Tibial nerve (tissue), 4 donors: ENCODE measurements around the gene SUPT3H. TPM values are rescaled to one million over a fixed set of nuclear protein-coding genes. Genes with fewer than 3 reads are reported as not detected.

Source experiments
- DNase-seq, 2 donors: peaks; one replicate each; pipeline ENCODE4 v3.0.0-alpha.2; 2019; ENCODE audit warnings: low spot score in 2 of 2
- H3K27ac ChIP-seq, 4 donors: fragments of 200-600 bp; sonication (generic) in 3 of 4; one replicate each; pipeline ENCODE4 v1.5.1; 2017 to 2019; ENCODE audit warnings: mild to moderate bottlenecking in 1 of 4
- H3K27me3 ChIP-seq, 2 donors: fragments of 200-600 bp; sonication (generic) in 1 of 2; one replicate each; pipeline versions ENCODE4 v1.5.1 to v1.6.0; 2017 to 2019
- H3K36me3 ChIP-seq, 3 donors: fragments of 200-600 bp; sonication (generic); one replicate each; pipeline ENCODE4 v1.5.1; 2018 to 2019
- H3K4me1 ChIP-seq, 4 donors: fragments of 200-600 bp; sonication (generic) in 3 of 4; one replicate each; pipeline ENCODE4 v1.5.1; 2017 to 2019
- H3K4me3 ChIP-seq, 4 donors: fragments of 200-600 bp; sonication (generic) in 3 of 4; one replicate each; pipeline ENCODE4 v1.5.1; 2017 to 2019; ENCODE audit warnings: mild to moderate bottlenecking in 1 of 4, moderate library complexity in 1 of 4
- H3K9me3 ChIP-seq, 4 donors: fragments of 200-600 bp; sonication (generic) in 3 of 4; one replicate each; pipeline ENCODE4 v1.5.1; 2017 to 2019
- EP300 ChIP-seq, 2 donors: sonication (generic); formaldehyde crosslinking; IDR thresholded peaks; one replicate each; pipeline ENCODE4 v1.6.1; 2017; ENCODE audit warnings: antibody characterized with exemption in 2 of 2, mild to moderate bottlenecking in 1 of 2
- POLR2A ChIP-seq, 2 donors: fragments of 450-650 bp; IDR thresholded peaks; one replicate each; pipeline ENCODE4 v1.6.1; 2017; ENCODE audit warnings: antibody characterized with exemption in 2 of 2, mild to moderate bottlenecking in 2 of 2, moderate library complexity in 2 of 2
- WGBS, 2 donors: methylation state at CpG; one replicate each; pipeline ENCODE4 v1.1.5; 2018; 5-methylcytosine and 5-hydroxymethylcytosine counted together
- total RNA-seq, 4 donors: library from RNA; depleted of rRNA; stranded (reverse); fragments of >200 nt; gene quantifications; one replicate each; pipeline ENCODE4 v1.1.0, GENCODE V29; 2016
- TF ChIP-seq, protein P1 (sequence below), 5 experiments: fragments of 200-600 bp in 3 of 5; fragments of 450-650 bp in 2 of 5; sonication (generic) in 3 of 5; IDR thresholded peaks; one replicate each; pipeline ENCODE4 v1.5.1; 2016 to 2019; ENCODE audit warnings: antibody characterized with exemption in 5 of 5, mild to moderate bottlenecking in 3 of 5, moderate library complexity in 2 of 5

Gene SUPT3H
- total RNA-seq, 4 donors from 2014 or later, result 6.6 to 16.5 (median 14.8) TPM

DNA sequence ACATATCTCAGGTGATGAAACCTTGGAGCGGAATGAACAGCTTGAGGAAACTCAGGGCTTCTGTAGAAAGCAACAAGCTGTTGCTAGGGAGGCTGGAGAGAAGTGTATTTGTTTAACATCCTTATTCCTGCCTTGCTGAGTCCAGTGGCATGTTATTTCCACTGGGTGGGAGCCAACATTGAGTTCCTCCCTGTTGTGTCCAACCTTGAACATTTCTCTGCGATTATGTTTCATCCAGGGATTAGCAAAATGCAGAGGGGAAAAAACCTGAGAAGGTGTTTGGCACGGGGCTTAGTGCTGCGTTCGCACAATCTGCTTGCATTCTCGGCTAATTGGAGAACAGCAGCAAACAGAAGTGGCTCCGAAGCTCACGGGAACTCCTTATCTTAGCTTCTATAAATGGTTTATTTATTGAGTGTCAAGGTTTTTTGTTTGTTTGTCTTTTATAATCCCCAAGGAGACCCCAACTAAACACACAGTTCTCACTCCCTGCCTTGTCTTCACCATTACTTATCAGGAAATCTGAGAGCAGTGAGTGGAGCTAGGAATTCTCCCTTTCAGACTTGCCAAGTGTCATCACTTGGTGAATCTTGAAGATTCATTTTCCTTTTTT is 577.5 kb downstream of the SUPT3H start:
- Histone ChIP-seq H3K27ac (no peak overlapping the region), H3K4me3 (no peak overlapping the region), H3K4me1 (peaks cover 0 to 13% (median 0%) of the 10 kb centered on the region in 4 donors), H3K9me3 (no peaks in the 10 kb centered on the region), H3K36me3 (no peaks in the 10 kb centered on the region), H3K27me3 (no peaks in the 10 kb centered on the region)
- 40 to 45% methylated on average over 8 of the region's 8 CpGs for WGBS, 2 donors
- TF ChIP-seq, protein P1, sequence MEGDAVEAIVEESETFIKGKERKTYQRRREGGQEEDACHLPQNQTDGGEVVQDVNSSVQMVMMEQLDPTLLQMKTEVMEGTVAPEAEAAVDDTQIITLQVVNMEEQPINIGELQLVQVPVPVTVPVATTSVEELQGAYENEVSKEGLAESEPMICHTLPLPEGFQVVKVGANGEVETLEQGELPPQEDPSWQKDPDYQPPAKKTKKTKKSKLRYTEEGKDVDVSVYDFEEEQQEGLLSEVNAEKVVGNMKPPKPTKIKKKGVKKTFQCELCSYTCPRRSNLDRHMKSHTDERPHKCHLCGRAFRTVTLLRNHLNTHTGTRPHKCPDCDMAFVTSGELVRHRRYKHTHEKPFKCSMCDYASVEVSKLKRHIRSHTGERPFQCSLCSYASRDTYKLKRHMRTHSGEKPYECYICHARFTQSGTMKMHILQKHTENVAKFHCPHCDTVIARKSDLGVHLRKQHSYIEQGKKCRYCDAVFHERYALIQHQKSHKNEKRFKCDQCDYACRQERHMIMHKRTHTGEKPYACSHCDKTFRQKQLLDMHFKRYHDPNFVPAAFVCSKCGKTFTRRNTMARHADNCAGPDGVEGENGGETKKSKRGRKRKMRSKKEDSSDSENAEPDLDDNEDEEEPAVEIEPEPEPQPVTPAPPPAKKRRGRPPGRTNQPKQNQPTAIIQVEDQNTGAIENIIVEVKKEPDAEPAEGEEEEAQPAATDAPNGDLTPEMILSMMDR (IDR thresholded peaks at IDR 0.05), result no peak
- no peak for TF ChIP-seq POLR2A (IDR thresholded peaks at IDR 0.05)
- TF ChIP-seq EP300 (IDR thresholded peaks at IDR 0.05), result no peak
- peak in 1 of 2 donors; percentile 29 for DNase-seq

DNA sequence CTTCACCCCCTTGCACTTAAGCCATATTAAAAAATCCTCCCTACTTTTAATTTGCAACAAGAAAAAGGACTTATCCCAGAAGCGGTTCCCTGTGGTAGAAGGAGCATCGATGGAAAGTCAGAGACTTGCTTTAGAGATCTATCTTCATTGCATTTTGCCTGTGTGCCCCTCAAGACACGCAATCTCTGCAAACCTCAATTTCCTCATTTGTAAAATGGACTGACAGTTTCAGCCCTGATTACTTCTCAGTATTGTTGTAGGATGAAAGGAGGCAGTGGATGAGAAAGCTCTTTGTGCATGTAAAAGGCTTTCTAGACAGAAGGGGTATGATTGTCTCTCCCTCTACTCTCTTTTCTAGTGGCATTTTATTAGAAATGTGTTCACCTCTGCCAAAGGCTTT is 580.0 kb downstream of the SUPT3H start:
- Histone ChIP-seq H3K9me3 (no peaks in the 10 kb centered on the region), H3K27ac (no peak overlapping the region), H3K27me3 (no peaks in the 10 kb centered on the region), H3K4me1 (peaks cover 0 to 13% (median 0%) of the 10 kb centered on the region in 4 donors), H3K36me3 (no peaks in the 10 kb centered on the region), H3K4me3 (no peak overlapping the region)
- no peak for DNase-seq
- WGBS, 2 donors, result 67 to 85% methylated on average over 3 of the region's 3 CpGs
- TF ChIP-seq, protein P1 (IDR thresholded peaks at IDR 0.05), result no peak
- TF ChIP-seq POLR2A (IDR thresholded peaks at IDR 0.05), result no peak
- no peak for TF ChIP-seq EP300 (IDR thresholded peaks at IDR 0.05)

DNA sequence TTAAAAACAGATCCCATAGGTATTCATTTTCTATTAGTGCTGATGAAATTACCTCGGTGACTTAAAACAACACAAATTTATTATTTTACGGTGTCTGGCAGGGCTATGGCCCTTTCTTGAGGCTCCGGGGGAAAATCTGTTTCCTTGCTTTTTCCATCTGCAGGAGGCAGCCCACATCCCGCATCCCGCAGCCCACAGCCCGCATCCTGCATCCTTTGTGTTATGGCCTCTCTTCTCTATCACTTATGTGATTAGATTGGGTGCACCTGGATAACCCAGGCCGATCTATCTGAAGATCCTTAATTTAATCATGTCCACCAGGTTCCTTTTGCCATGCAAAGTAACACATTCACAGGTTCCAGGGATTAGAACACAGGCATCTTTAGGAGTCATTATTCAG is 582.4 kb downstream of the SUPT3H start:
- Histone ChIP-seq H3K36me3 (no peaks in the 10 kb centered on the region), H3K4me1 (peaks cover 0 to 6% (median 0%) of the 10 kb centered on the region in 4 donors), H3K27ac (no peak overlapping the region), H3K27me3 (no peaks in the 10 kb centered on the region), H3K4me3 (no peak overlapping the region), H3K9me3 (no peaks in the 10 kb centered on the region)
- WGBS, 2 donors, result 86% methylated on average over 7 of the region's 7 CpGs
- DNase-seq, result no peak
- TF ChIP-seq, protein P1 (IDR thresholded peaks at IDR 0.05), result no peak
- TF ChIP-seq EP300 (IDR thresholded peaks at IDR 0.05) (no peak), POLR2A (IDR thresholded peaks at IDR 0.05) (no peak)

DNA sequence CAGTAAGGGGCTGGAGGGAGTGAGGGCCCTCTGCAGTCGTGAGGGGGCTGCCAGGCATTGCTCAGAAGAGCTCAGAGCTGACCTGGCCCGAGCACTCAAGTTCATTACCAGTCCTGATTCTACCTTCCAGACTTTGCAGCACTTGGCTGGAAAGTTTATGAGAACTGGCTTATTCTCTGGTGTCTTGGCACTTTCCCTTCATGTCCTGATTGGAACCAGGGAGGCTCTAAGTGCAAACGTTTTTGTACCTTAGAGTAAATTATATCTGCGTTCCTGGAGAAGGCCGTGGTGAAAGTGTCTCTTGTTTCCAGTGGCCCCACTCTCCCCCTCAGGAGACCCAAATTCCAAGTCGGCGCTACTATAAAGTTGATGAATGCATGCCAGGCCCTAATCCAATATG is 587.9 kb downstream of the SUPT3H start:
- Histone ChIP-seq H3K27ac (no peak overlapping the region), H3K36me3 (no peaks in the 10 kb centered on the region), H3K9me3 (peaks cover 0 to under 1% (median 0%) of the 10 kb centered on the region in 4 donors), H3K4me1 (peaks cover 0 to 22% (median 0%) of the 10 kb centered on the region in 4 donors), H3K4me3 (no peak overlapping the region), H3K27me3 (no peaks in the 10 kb centered on the region)
- TF ChIP-seq POLR2A (IDR thresholded peaks at IDR 0.05), result no peak
- TF ChIP-seq, protein P1 (IDR thresholded peaks at IDR 0.05), result no peak
- no peak for TF ChIP-seq EP300 (IDR thresholded peaks at IDR 0.05)
- no peak for DNase-seq
- 52 to 60% methylated on average over 7 of the region's 7 CpGs for WGBS, 2 donors

DNA sequence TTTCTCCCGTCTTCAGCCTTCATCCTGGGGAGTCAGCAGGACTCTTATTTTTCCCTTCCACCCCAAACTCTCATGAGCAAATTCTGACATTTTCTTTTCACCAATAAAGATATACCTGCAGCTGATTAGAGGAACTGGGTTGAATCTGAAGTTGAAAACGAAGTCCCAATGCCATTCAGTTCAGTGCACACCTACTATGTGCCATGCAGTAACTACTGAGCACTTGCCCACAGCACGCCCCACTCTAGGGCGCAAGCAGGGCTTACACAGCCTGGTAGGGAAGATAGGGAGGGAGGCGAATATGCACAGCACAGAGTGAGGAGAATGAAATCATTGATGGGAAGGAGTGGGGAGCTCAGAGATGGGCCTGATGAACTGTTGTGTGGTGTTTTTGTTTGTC is 588.7 kb downstream of the SUPT3H start:
- Histone ChIP-seq H3K36me3 (no peaks in the 10 kb centered on the region), H3K9me3 (peaks cover 0 to 8% (median 0%) of the 10 kb centered on the region in 4 donors), H3K4me1 (peaks cover 0 to 22% (median 0%) of the 10 kb centered on the region in 4 donors), H3K4me3 (no peak overlapping the region), H3K27me3 (no peaks in the 10 kb centered on the region), H3K27ac (peak overlapping the region in 1 of 4 donors; percentile 54)
- no peak for TF ChIP-seq POLR2A (IDR thresholded peaks at IDR 0.05)
- TF ChIP-seq, protein P1 (IDR thresholded peaks at IDR 0.05), result no peak
- TF ChIP-seq EP300 (IDR thresholded peaks at IDR 0.05), result no peak
- 73 to 74% methylated on average over 5 of the region's 5 CpGs for WGBS, 2 donors
- DNase-seq, result no peak
